ENCODE data around the gene MGAT4B. TPM values are rescaled to one million over a fixed set of nuclear protein-coding genes. Genes with fewer than 3 reads are reported as not detected.

MGAT4B gene
- total RNA-seq, 1 experiment from 2014 or later, result 151 TPM

DNA sequence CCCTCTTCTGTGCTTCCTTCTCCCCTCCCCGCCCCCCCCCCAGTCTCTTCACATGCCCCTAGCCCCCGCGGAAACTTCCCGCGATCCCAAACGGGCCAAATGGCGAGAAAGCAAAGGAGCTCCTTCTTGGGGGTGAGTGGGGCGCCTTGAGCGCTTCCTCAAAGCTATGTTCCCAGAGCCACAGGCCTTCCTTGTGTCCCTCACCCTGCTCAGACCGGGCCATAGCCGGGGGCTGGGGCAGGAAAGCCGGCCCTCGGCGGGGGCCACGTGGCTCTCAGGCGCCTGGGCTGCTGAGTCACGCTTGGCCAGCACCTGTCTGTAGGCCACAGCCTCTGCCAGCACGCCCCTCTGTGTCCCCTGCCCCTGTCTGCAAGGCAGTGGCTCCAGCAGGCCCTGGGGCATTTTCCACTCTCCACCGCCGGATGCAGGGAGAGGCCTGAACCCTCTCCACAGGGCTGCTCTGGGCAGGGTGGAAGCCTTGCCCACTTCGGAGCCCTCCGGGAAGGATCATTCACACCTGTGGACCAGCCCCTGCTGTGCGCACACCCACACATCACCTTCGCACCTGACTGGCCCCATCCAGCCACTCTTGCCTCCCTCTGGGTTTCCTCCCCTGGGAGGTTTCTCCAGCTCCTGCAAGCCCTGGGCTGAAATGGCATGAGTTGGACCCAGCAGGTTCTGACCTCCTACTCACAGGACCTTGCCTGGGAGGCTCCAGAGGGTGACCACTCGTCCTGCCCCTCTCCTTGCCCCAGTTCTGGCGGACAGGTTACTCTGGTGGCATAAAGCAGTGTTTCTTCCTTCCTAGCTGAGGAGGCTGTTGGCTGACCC is 12.8 kb upstream of the MGAT4B start (continued):
- TF ChIP-seq, protein P1, sequence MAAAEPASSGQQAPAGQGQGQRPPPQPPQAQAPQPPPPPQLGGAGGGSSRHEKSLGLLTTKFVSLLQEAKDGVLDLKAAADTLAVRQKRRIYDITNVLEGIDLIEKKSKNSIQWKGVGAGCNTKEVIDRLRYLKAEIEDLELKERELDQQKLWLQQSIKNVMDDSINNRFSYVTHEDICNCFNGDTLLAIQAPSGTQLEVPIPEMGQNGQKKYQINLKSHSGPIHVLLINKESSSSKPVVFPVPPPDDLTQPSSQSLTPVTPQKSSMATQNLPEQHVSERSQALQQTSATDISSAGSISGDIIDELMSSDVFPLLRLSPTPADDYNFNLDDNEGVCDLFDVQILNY (CRISPR knock-in tag; IDR thresholded peaks at IDR 0.05), result peak; percentile 19; the same call in 1 of the 2 replicates

DNA sequence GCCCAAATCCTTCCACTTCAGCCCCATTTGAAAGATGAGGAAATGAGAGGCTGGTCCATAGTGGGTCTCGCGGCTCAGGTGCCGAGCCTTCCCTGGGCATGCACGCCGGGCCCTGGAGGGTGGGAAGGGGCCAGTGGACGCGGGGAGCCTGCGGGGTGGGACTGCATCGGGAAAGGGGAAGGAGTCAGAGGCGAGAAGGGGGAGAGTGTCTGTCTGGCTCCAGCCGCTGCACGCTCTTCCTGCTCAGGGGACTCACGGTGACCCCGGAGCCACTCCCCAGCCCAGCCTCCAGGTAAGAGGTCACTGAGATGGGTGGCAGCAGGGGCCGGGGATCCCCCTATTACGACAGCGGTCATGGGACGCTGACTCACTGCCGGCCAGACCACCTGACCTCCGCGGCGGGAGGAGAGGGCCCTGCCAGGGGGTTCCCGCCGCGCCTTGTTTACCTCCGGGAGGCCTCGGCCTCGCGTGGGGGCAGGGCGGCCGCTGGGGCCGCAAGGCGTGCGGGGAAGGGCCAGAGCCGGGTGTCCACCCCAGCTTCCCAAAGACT is 12.2 kb upstream of the MGAT4B start:
- Mint-ChIP-seq H3K9me3 (no peaks in the 10 kb centered on the region), H3K27me3 (ENCODE audit: low read depth) (peaks cover 22% of the 10 kb centered on the region), H3K27ac (no peak overlapping the region), H3K4me3 (peak overlapping the region; percentile 62), H3K36me3 (peaks cover 10% of the 10 kb centered on the region), H3K4me1 (peaks cover 41% of the 10 kb centered on the region)
- POLR2A ChIA-PET, result interaction anchor here (1.0 kb wide), 1 partner anchor 87 kb away, joined by 3 read pairs; no protein-coding TSS in a partner anchor
- CTCF ChIA-PET, result interaction anchor here (2.5 kb wide), 1 partner anchor 16 kb away, joined by 20 read pairs; no protein-coding TSS in a partner anchor
- peak; percentile 63 for TF ChIP-seq ZNF423 (CRISPR knock-in tag; IDR thresholded peaks at IDR 0.05)
- TF ChIP-seq SMAD3 (CRISPR knock-in tag; IDR thresholded peaks at IDR 0.05; ENCODE audit: borderline replicate concordance), result peak; percentile 83
- peak; percentile 76 for TF ChIP-seq GABPB1 (CRISPR knock-in tag; IDR thresholded peaks at IDR 0.05)
- peak; percentile 73 for TF ChIP-seq FOXK1 (CRISPR knock-in tag; IDR thresholded peaks at IDR 0.05)
- TF ChIP-seq, protein P1 (CRISPR knock-in tag; IDR thresholded peaks at IDR 0.05), result peak; percentile 85
- TF ChIP-seq EMX1 (CRISPR knock-in tag; IDR thresholded peaks at IDR 0.05), result 0 out of 2 replicates have a peak, but pooled peaks have one; percentile 20
- 0 out of 2 replicates have a peak, but pooled peaks have one; percentile 20 for TF ChIP-seq ZNF232 (CRISPR knock-in tag; IDR thresholded peaks at IDR 0.05)
- peak; percentile 48; the same call in 1 of the 2 replicates for TF ChIP-seq ETV6 (CRISPR knock-in tag; IDR thresholded peaks at IDR 0.05)
- TF ChIP-seq NR2C2 (CRISPR knock-in tag; IDR thresholded peaks at IDR 0.05), result 0 out of 2 replicates have a peak, but pooled peaks have one; percentile 31
- TF ChIP-seq IRF2 (CRISPR knock-in tag; IDR thresholded peaks at IDR 0.05; ENCODE audit: borderline replicate concordance, low read depth), result no peak
- TF ChIP-seq, protein P2, sequence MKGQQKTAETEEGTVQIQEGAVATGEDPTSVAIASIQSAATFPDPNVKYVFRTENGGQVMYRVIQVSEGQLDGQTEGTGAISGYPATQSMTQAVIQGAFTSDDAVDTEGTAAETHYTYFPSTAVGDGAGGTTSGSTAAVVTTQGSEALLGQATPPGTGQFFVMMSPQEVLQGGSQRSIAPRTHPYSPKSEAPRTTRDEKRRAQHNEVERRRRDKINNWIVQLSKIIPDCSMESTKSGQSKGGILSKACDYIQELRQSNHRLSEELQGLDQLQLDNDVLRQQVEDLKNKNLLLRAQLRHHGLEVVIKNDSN (CRISPR knock-in tag; IDR thresholded peaks at IDR 0.05), result peak; percentile 85
- TF ChIP-seq NFYB (CRISPR knock-in tag; conservative IDR thresholded peaks at IDR 0.05; ENCODE audit: low read depth), result 0 out of 2 replicates have a peak, but pooled peaks have one; percentile 4
- TF ChIP-seq ZNF396 (CRISPR knock-in tag; IDR thresholded peaks at IDR 0.05; ENCODE audit: borderline replicate concordance), result no peak
- TF ChIP-seq, protein P3, sequence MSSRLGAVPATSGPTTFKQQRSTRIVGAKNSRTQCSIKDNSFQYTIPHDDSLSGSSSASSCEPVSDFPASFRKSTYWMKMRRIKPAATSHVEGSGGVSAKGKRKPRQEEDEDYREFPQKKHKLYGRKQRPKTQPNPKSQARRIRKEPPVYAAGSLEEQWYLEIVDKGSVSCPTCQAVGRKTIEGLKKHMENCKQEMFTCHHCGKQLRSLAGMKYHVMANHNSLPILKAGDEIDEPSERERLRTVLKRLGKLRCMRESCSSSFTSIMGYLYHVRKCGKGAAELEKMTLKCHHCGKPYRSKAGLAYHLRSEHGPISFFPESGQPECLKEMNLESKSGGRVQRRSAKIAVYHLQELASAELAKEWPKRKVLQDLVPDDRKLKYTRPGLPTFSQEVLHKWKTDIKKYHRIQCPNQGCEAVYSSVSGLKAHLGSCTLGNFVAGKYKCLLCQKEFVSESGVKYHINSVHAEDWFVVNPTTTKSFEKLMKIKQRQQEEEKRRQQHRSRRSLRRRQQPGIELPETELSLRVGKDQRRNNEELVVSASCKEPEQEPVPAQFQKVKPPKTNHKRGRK (CRISPR knock-in tag; IDR thresholded peaks at IDR 0.05; ENCODE audit: borderline replicate concordance), result no peak
- TF ChIP-seq SP1 (CRISPR knock-in tag; conservative IDR thresholded peaks at IDR 0.05), result peak; percentile 53; the same call in 1 of the 2 replicates
- TF ChIP-seq, protein P4, sequence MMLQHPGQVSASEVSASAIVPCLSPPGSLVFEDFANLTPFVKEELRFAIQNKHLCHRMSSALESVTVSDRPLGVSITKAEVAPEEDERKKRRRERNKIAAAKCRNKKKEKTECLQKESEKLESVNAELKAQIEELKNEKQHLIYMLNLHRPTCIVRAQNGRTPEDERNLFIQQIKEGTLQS (CRISPR knock-in tag; conservative IDR thresholded peaks at IDR 0.05), result no peak
- TF ChIP-seq ZNF138 (CRISPR knock-in tag; conservative IDR thresholded peaks at IDR 0.05), result no peak
- peak; percentile 85 for TF ChIP-seq NFE2L1 (CRISPR knock-in tag; IDR thresholded peaks at IDR 0.05)
- 0 out of 2 replicates have a peak, but pooled peaks have one; percentile 53 for TF ChIP-seq RELA (CRISPR knock-in tag; IDR thresholded peaks at IDR 0.05; ENCODE audit: borderline replicate concordance)
- TF ChIP-seq, protein P5, sequence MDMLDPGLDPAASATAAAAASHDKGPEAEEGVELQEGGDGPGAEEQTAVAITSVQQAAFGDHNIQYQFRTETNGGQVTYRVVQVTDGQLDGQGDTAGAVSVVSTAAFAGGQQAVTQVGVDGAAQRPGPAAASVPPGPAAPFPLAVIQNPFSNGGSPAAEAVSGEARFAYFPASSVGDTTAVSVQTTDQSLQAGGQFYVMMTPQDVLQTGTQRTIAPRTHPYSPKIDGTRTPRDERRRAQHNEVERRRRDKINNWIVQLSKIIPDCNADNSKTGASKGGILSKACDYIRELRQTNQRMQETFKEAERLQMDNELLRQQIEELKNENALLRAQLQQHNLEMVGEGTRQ (CRISPR knock-in tag; IDR thresholded peaks at IDR 0.05), result peak; percentile 84
- TF ChIP-seq, protein P6, sequence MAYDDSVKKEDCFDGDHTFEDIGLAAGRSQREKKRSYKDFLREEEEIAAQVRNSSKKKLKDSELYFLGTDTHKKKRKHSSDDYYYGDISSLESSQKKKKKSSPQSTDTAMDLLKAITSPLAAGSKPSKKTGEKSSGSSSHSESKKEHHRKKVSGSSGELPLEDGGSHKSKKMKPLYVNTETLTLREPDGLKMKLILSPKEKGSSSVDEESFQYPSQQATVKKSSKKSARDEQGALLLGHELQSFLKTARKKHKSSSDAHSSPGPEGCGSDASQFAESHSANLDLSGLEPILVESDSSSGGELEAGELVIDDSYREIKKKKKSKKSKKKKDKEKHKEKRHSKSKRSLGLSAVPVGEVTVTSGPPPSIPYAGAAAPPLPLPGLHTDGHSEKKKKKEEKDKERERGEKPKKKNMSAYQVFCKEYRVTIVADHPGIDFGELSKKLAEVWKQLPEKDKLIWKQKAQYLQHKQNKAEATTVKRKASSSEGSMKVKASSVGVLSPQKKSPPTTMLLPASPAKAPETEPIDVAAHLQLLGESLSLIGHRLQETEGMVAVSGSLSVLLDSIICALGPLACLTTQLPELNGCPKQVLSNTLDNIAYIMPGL (CRISPR knock-in tag; IDR thresholded peaks at IDR 0.05), result peak; percentile 81; the same call in 1 of the 2 replicates
- DNase-seq (ENCODE audit: low spot score) (peak; percentile 66), ATAC-seq (peak; percentile 7)

Measured in WTC11 (cell line).